ENCODE results near the gene CDS2.

Gene CDS2

DNA sequence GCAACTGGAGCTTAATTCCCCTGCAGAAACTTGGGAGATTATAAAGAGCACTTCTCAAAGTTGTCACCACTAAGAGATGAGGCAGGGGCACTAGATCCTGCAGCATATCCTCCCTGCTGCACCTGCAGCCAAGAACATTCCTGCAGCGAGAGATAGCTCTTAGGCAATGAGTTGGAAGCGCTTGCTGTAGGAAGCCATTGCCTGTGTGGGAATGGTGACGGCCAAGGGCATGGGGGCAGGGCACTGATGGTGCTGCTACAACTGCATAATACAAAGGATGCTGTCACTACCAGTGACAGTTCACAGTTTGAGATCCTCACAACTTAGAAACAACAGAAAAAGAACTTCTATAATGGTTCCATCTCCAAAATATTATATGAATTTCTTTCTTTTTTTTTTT, 89.9 kb downstream of the CDS2 start:
- TF ChIP-seq FOXP2 (optimal IDR thresholded peaks at IDR 0.05; ENCODE audit: borderline replicate concordance, extremely low read depth, extremely low read length, insufficient read depth) (no peak), TAF1 (IDR thresholded peaks at IDR 0.05; ENCODE audit: borderline replicate concordance, insufficient read depth, low read length) (no peak), POLR2AphosphoS5 (IDR thresholded peaks at IDR 0.05; ENCODE audit: low read depth, low read length) (no peak), SIN3A (IDR thresholded peaks at IDR 0.05; ENCODE audit: borderline replicate concordance, insufficient read depth, low read length) (no peak)
- TF ChIP-seq, protein P1, sequence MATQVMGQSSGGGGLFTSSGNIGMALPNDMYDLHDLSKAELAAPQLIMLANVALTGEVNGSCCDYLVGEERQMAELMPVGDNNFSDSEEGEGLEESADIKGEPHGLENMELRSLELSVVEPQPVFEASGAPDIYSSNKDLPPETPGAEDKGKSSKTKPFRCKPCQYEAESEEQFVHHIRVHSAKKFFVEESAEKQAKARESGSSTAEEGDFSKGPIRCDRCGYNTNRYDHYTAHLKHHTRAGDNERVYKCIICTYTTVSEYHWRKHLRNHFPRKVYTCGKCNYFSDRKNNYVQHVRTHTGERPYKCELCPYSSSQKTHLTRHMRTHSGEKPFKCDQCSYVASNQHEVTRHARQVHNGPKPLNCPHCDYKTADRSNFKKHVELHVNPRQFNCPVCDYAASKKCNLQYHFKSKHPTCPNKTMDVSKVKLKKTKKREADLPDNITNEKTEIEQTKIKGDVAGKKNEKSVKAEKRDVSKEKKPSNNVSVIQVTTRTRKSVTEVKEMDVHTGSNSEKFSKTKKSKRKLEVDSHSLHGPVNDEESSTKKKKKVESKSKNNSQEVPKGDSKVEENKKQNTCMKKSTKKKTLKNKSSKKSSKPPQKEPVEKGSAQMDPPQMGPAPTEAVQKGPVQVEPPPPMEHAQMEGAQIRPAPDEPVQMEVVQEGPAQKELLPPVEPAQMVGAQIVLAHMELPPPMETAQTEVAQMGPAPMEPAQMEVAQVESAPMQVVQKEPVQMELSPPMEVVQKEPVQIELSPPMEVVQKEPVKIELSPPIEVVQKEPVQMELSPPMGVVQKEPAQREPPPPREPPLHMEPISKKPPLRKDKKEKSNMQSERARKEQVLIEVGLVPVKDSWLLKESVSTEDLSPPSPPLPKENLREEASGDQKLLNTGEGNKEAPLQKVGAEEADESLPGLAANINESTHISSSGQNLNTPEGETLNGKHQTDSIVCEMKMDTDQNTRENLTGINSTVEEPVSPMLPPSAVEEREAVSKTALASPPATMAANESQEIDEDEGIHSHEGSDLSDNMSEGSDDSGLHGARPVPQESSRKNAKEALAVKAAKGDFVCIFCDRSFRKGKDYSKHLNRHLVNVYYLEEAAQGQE (IDR thresholded peaks at IDR 0.05; ENCODE audit: insufficient read depth in 1 of 2, low read depth in 2 of 2, low read length in 2 of 2): no peak

GRCh38 chr20:5217616-5218015, 90.8 kb downstream of the CDS2 start:
- TF ChIP-seq POLR2AphosphoS5 (IDR thresholded peaks at IDR 0.05; ENCODE audit: low read depth, low read length) (no peak), SIN3A (IDR thresholded peaks at IDR 0.05; ENCODE audit: borderline replicate concordance, insufficient read depth, low read length) (no peak), FOXP2 (optimal IDR thresholded peaks at IDR 0.05; ENCODE audit: borderline replicate concordance, extremely low read depth, extremely low read length, insufficient read depth) (no peak), TAF1 (IDR thresholded peaks at IDR 0.05; ENCODE audit: borderline replicate concordance, insufficient read depth, low read length) (no peak)
- TF ChIP-seq, protein P1 (IDR thresholded peaks at IDR 0.05; ENCODE audit: insufficient read depth in 1 of 2, low read depth in 2 of 2, low read length in 2 of 2): no peak

GRCh38 chr20:5220321-5221060, 93.7 kb downstream of the CDS2 start:
- TF ChIP-seq SIN3A (IDR thresholded peaks at IDR 0.05; ENCODE audit: borderline replicate concordance, insufficient read depth, low read length) (no peak), POLR2AphosphoS5 (IDR thresholded peaks at IDR 0.05; ENCODE audit: low read depth, low read length) (no peak), TAF1 (IDR thresholded peaks at IDR 0.05; ENCODE audit: borderline replicate concordance, insufficient read depth, low read length) (no peak), FOXP2 (optimal IDR thresholded peaks at IDR 0.05; ENCODE audit: borderline replicate concordance, extremely low read depth, extremely low read length, insufficient read depth) (no peak)
- TF ChIP-seq, protein P1 (IDR thresholded peaks at IDR 0.05; ENCODE audit: insufficient read depth in 1 of 2, low read depth in 2 of 2, low read length in 2 of 2): no peak

- no peak for TF ChIP-seq SIN3A (IDR thresholded peaks at IDR 0.05; ENCODE audit: borderline replicate concordance, insufficient read depth, low read length)
- TF ChIP-seq TAF1 (IDR thresholded peaks at IDR 0.05; ENCODE audit: borderline replicate concordance, insufficient read depth, low read length): no peak
- no peak for TF ChIP-seq POLR2AphosphoS5 (IDR thresholded peaks at IDR 0.05; ENCODE audit: low read depth, low read length)
- TF ChIP-seq FOXP2 (optimal IDR thresholded peaks at IDR 0.05; ENCODE audit: borderline replicate concordance, extremely low read depth, extremely low read length, insufficient read depth): no peak
- TF ChIP-seq, protein P1 (IDR thresholded peaks at IDR 0.05; ENCODE audit: insufficient read depth in 1 of 2, low read depth in 2 of 2, low read length in 2 of 2): no peak
Observed at GRCh38 chr20:5221061-5221430, 94.2 kb downstream of the CDS2 start.

Measured in PFSK-1 (cell line).